ENCODE data around the gene RAB27A.

Gene RAB27A

GRCh38 chr15:55279746-55280351 is 9.8 kb downstream of the RAB27A start:
- H3K27me3 ChIP-seq (ENCODE audit: insufficient read depth, low read length) = no peaks in the 10 kb centered on the region
- no peak overlapping the region for H3K9ac ChIP-seq (ENCODE audit: low read depth, low read length)
- no peaks in the 10 kb centered on the region for H3K9me3 ChIP-seq (ENCODE audit: insufficient read depth, low read depth, low read length)
- no peak overlapping the region for H3K4me3 ChIP-seq (ENCODE audit: low read length)
- H3K27ac ChIP-seq (ENCODE audit: low read length) = no peak overlapping the region
- peaks cover 5% of the 10 kb centered on the region for H3K4me1 ChIP-seq (ENCODE audit: insufficient read depth, low read length)
- no peaks in the 10 kb centered on the region for H3K36me3 ChIP-seq (ENCODE audit: insufficient read depth, low read depth, low read length)

DNA sequence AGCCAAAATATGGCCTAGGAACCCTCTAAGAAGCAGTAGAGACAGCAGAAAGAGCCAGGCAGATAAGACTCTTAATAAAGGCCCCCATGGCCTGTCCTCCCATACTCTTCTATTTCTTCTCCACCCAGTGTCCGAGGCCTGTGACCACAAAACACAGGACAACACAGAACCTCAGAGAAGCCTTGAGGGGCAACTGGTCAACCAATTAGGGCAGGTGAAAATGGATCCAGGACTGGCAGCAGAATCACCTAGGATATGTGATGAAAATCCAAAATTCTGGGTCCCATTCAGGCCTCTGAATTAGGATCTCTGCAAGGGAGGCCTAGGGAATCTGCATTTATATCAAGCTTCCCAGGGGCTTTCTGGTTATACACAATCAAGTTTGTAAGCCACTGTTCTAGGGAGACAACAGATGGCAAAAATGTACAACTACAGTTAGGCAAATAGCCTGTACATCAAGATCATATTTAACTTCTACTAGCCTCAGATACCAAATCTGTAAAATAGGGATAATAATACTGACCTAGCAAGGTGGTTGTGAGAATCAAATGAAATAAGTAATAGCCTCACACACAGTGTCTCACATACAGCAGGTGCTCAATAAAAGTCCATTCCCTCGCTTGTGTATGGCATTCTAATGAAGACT is 10.4 kb downstream of the RAB27A start:
- Histone ChIP-seq H3K9me3 (ENCODE audit: insufficient read depth, low read depth, low read length) (no peaks in the 10 kb centered on the region), H3K4me1 (ENCODE audit: insufficient read depth, low read length) (peaks cover 1% of the 10 kb centered on the region), H3K27ac (ENCODE audit: low read length) (no peak overlapping the region), H3K27me3 (ENCODE audit: insufficient read depth, low read length) (no peaks in the 10 kb centered on the region), H3K4me3 (ENCODE audit: low read length) (no peak overlapping the region), H3K36me3 (ENCODE audit: insufficient read depth, low read depth, low read length) (no peaks in the 10 kb centered on the region), H3K9ac (ENCODE audit: low read depth, low read length) (no peak overlapping the region)

GRCh38 chr15:55277715-55278114 is 11.9 kb downstream of the RAB27A start:
- Histone ChIP-seq H3K4me3 (ENCODE audit: low read length) (no peak overlapping the region), H3K27me3 (ENCODE audit: insufficient read depth, low read length) (no peaks in the 10 kb centered on the region), H3K9me3 (ENCODE audit: insufficient read depth, low read depth, low read length) (no peaks in the 10 kb centered on the region), H3K9ac (ENCODE audit: low read depth, low read length) (no peak overlapping the region), H3K27ac (ENCODE audit: low read length) (no peak overlapping the region), H3K36me3 (ENCODE audit: insufficient read depth, low read depth, low read length) (no peaks in the 10 kb centered on the region), H3K4me1 (ENCODE audit: insufficient read depth, low read length) (no peaks in the 10 kb centered on the region; the same call in 1 of the 2 replicates)

- no peaks in the 10 kb centered on the region for H3K27me3 ChIP-seq (ENCODE audit: insufficient read depth, low read length)
- H3K27ac ChIP-seq (ENCODE audit: low read length) = no peak overlapping the region
- H3K4me3 ChIP-seq (ENCODE audit: low read length) = no peak overlapping the region
- no peaks in the 10 kb centered on the region; the same call in 1 of the 2 replicates for H3K4me1 ChIP-seq (ENCODE audit: insufficient read depth, low read length)
- H3K9me3 ChIP-seq (ENCODE audit: insufficient read depth, low read depth, low read length) = no peaks in the 10 kb centered on the region
- no peaks in the 10 kb centered on the region for H3K36me3 ChIP-seq (ENCODE audit: insufficient read depth, low read depth, low read length)
- no peak overlapping the region for H3K9ac ChIP-seq (ENCODE audit: low read depth, low read length)
Observed at GRCh38 chr15:55277116-55277564, 12.5 kb downstream of the RAB27A start.

DNA sequence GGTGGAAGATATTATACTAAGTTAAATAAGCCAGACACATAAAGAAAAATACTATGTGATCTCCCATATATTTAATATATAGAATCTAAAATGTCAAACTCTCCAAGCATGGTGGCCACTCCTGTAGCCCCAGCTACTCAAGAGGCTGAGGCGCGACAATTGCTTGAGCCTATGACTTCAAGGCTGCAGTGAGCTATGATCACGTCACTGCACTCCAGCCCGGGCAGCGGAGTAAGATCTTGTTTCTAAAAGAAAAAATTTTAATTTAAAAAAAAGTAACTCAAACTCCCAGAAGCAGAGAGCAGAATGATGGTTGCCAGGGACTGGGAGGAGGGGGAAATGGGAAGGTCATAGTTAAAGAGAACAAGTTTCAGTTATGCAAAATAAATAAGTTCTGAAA is 13.3 kb downstream of the RAB27A start:
- no peaks in the 10 kb centered on the region for H3K27me3 ChIP-seq (ENCODE audit: insufficient read depth, low read length)
- H3K4me3 ChIP-seq (ENCODE audit: low read length) = no peak overlapping the region
- no peaks in the 10 kb centered on the region for H3K9me3 ChIP-seq (ENCODE audit: insufficient read depth, low read depth, low read length)
- H3K27ac ChIP-seq (ENCODE audit: low read length) = no peak overlapping the region
- H3K9ac ChIP-seq (ENCODE audit: low read depth, low read length) = no peak overlapping the region
- no peaks in the 10 kb centered on the region for H3K36me3 ChIP-seq (ENCODE audit: insufficient read depth, low read depth, low read length)
- H3K4me1 ChIP-seq (ENCODE audit: insufficient read depth, low read length) = no peaks in the 10 kb centered on the region; the same call in 1 of the 2 replicates

- Histone ChIP-seq H3K9ac (ENCODE audit: low read depth, low read length) (no peak overlapping the region), H3K27ac (ENCODE audit: low read length) (no peak overlapping the region), H3K4me3 (ENCODE audit: low read length) (no peak overlapping the region), H3K9me3 (ENCODE audit: insufficient read depth, low read depth, low read length) (no peaks in the 10 kb centered on the region), H3K36me3 (ENCODE audit: insufficient read depth, low read depth, low read length) (no peaks in the 10 kb centered on the region), H3K27me3 (ENCODE audit: insufficient read depth, low read length) (no peaks in the 10 kb centered on the region), H3K4me1 (ENCODE audit: insufficient read depth, low read length) (no peaks in the 10 kb centered on the region)
Observed at GRCh38 chr15:55270291-55270690, 19.3 kb downstream of the RAB27A start.

DNA sequence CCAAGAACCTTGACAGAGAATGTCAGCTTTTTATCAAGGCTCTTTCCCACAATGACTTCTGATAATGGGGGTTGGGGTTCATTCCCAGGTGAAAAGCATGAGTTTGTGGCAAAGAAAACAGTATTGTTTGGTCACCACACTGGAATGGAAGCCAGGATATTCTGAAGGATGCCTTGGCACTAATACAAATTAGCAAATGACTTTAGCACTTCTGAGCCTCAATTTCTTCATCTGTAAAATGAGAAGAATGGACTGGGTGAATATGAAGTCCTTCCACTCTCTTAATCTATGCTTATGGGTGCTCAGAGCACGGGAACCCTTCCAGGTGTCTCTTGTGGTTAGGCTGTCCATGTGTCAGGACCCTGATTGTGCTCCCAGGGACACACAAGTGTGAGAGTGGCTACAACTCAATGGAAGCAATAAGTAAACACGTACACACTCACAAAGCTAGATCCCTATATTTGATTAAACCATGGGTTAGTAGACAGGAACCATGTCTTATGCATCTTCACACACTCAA is 21.4 kb downstream of the RAB27A start:
- no peak overlapping the region for H3K9ac ChIP-seq (ENCODE audit: low read depth, low read length)

DNA sequence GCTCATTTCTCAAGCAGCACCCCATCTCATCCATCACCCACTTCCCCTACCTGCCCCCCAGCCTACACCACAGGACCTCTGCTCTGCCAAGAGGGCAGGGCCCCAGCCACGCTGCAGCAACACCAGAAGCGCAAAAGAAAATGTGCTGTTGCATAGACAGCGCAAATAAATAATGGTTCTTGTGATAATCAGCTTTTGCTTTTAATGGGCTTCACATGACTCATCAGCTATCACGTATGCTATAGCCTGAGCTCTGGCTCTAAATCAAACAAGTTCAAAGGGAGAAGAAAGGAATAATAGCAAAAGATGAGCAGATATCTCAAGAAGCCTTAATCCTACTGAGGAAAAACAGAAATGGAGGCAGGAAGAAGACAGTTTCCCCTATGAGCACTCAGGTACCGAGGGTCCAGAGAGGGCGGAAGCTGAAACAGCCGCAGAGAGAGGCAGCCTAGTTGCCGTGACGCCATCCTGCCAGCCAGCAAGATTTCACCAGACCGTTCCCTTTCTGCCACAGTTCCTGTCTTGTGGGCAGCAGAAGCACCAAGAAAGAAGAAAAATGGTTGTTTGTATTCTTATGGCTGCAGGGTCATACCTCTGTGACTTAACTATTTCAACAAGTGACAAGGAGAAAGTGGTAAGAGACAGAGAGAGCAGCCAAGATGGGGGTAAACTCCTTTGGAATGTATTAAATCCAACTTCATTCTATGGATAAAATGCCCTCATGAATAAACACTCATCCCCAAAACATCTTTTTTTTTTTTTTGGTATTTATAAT is 22.0 kb downstream of the RAB27A start:
- no peaks in the 10 kb centered on the region for H3K9me3 ChIP-seq (ENCODE audit: insufficient read depth, low read depth, low read length)
- no peaks in the 10 kb centered on the region for H3K36me3 ChIP-seq (ENCODE audit: insufficient read depth, low read depth, low read length)
- H3K9ac ChIP-seq (ENCODE audit: low read depth, low read length) = no peak overlapping the region
- H3K27ac ChIP-seq (ENCODE audit: low read length) = no peak overlapping the region
- no peak overlapping the region for H3K4me3 ChIP-seq (ENCODE audit: low read length)
- H3K4me1 ChIP-seq (ENCODE audit: insufficient read depth, low read length) = no peaks in the 10 kb centered on the region
- no peaks in the 10 kb centered on the region for H3K27me3 ChIP-seq (ENCODE audit: insufficient read depth, low read length)

More for the DNA sequence above, 21.4 kb downstream of the RAB27A start:
- Histone ChIP-seq H3K9me3 (ENCODE audit: insufficient read depth, low read depth, low read length) (no peaks in the 10 kb centered on the region), H3K27ac (ENCODE audit: low read length) (no peak overlapping the region), H3K27me3 (ENCODE audit: insufficient read depth, low read length) (no peaks in the 10 kb centered on the region), H3K4me3 (ENCODE audit: low read length) (no peak overlapping the region), H3K4me1 (ENCODE audit: insufficient read depth, low read length) (no peaks in the 10 kb centered on the region), H3K36me3 (ENCODE audit: insufficient read depth, low read depth, low read length) (no peaks in the 10 kb centered on the region)

GRCh38 chr15:55266547-55266946 is 23.1 kb downstream of the RAB27A start:
- no peak overlapping the region for H3K27ac ChIP-seq (ENCODE audit: low read length)
- H3K9me3 ChIP-seq (ENCODE audit: insufficient read depth, low read depth, low read length) = no peaks in the 10 kb centered on the region
- no peaks in the 10 kb centered on the region for H3K27me3 ChIP-seq (ENCODE audit: insufficient read depth, low read length)
- H3K36me3 ChIP-seq (ENCODE audit: insufficient read depth, low read depth, low read length) = no peaks in the 10 kb centered on the region
- no peaks in the 10 kb centered on the region for H3K4me1 ChIP-seq (ENCODE audit: insufficient read depth, low read length)
- no peak overlapping the region for H3K4me3 ChIP-seq (ENCODE audit: low read length)
- H3K9ac ChIP-seq (ENCODE audit: low read depth, low read length) = no peak overlapping the region

DNA sequence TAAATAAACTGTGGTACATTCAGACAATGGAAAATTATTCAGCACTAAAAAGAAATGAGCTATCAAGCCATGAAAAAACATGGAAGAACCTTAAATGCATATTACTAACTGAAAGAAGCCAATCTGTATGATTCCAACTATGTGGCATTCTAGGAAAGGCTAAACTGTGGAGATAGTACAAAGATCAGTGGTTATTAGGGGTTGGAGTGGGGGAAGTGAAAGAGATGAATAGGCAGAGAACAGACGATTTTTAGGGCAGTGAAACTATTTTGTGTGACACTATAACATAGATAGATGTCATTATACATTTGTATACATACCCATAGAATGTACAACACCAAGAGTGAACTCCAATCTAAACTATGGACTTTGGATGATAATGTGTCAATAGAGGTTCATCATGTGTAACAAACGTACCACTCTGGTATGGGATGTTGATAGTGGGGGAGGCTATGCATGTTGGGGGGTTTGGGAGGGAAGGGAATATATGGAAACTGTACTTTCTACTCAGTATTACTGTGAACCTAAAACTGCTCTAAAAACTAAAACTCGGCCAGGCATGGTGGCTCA is 29.0 kb downstream of the RAB27A start:
- Histone ChIP-seq H3K4me3 (ENCODE audit: low read length) (no peak overlapping the region), H3K9ac (ENCODE audit: low read depth, low read length) (no peak overlapping the region), H3K36me3 (ENCODE audit: insufficient read depth, low read depth, low read length) (no peaks in the 10 kb centered on the region), H3K27me3 (ENCODE audit: insufficient read depth, low read length) (no peaks in the 10 kb centered on the region), H3K27ac (ENCODE audit: low read length) (no peak overlapping the region), H3K9me3 (ENCODE audit: insufficient read depth, low read depth, low read length) (no peaks in the 10 kb centered on the region), H3K4me1 (ENCODE audit: insufficient read depth, low read length) (no peaks in the 10 kb centered on the region)

DNA sequence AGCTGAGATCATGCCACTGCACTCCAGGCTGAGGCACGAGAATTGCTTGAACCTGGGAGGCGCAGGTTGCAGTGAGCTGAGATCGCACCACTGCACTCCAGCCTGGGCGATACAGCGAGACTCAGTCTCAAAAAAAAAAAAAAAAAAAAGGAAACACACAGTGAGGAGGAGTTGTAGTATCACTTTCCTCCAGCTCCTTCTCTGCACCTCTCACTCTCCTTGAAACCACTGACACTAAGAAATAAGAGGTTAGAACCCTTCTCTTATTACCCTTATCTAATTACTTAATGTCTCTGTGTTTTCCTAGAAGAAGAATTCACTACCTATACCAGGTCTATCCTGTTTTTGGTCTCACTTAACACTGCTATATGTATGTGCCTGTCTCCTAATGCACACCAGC is 31.7 kb downstream of the RAB27A start:
- Histone ChIP-seq H3K36me3 (ENCODE audit: insufficient read depth, low read depth, low read length) (no peaks in the 10 kb centered on the region), H3K27ac (ENCODE audit: low read length) (no peak overlapping the region), H3K4me3 (ENCODE audit: low read length) (no peak overlapping the region), H3K9me3 (ENCODE audit: insufficient read depth, low read depth, low read length) (no peaks in the 10 kb centered on the region), H3K27me3 (ENCODE audit: insufficient read depth, low read length) (no peaks in the 10 kb centered on the region), H3K4me1 (ENCODE audit: insufficient read depth, low read length) (no peaks in the 10 kb centered on the region), H3K9ac (ENCODE audit: low read depth, low read length) (no peak overlapping the region)

Data from iPS-20b (cell line).